Activated naive CD8-positive, alpha-beta T cell treated with anti-CD3 and anti-CD28 coated beads, Interleukin-2, amount 10 ng/mL, durations not matched to agents 7 days and 5 days (primary cell): ENCODE measurements around the gene ITGA7. TPM values are rescaled to one million over a fixed set of nuclear protein-coding genes. Genes with fewer than 3 reads are reported as not detected.
A peak's percentile ranks its signal among the peaks of the same experiment; 100 is the strongest.

Source experiments
- ATAC-seq: fragments of 150-1000 bp; cut with Tn5 transposase; one replicate; pipeline ENCODE4 v1.10.0; 2021; ENCODE audit warnings: low read depth, moderate library complexity
- POLR2A ChIA-PET: fragments of 350-600 bp; sonication (Branson Sonifier 250); formaldehyde crosslinking; loops from one replicate; lab custom pipeline; 2021; ENCODE audit warnings: antibody characterized with exemption; lab: Charles Lee
- DNase-seq: peaks from one replicate; pipeline ENCODE4 v3.0.0; 2021
- H3K27ac Mint-ChIP-seq: one replicate; pipeline ENCODE4 v1.8.0; 2022; ENCODE audit warnings: mild to moderate bottlenecking, mixed read lengths
- H3K27me3 Mint-ChIP-seq: one replicate; pipeline ENCODE4 v1.8.0; 2022; ENCODE audit warnings: mild to moderate bottlenecking, moderate library complexity, mixed read lengths
- H3K36me3 Mint-ChIP-seq: one replicate; pipeline ENCODE4 v1.8.0; 2021; ENCODE audit warnings: mild to moderate bottlenecking, mixed read lengths
- H3K4me1 Mint-ChIP-seq: one replicate; pipeline ENCODE4 v1.8.0; 2021; ENCODE audit warnings: mixed read lengths
- H3K4me3 Mint-ChIP-seq: one replicate; pipeline ENCODE4 v1.8.0; 2022; ENCODE audit warnings: mild to moderate bottlenecking, moderate library complexity, mixed read lengths
- H3K9me3 Mint-ChIP-seq: one replicate; pipeline ENCODE4 v1.8.0; 2021; ENCODE audit warnings: mixed read lengths
- total RNA-seq, 2 experiments: library from RNA; stranded (reverse); gene quantifications; one replicate each; pipeline ENCODE4 v1.2.3, GENCODE V29; 2021

ITGA7 gene
- total RNA-seq, 2 experiments from 2014 or later = 4.1 to 4.2 TPM

- ATAC-seq (no peak), DNase-seq (no peak)
- H3K27ac Mint-ChIP-seq = no peak within 1 kb of the TSS
- H3K36me3 Mint-ChIP-seq = peaks cover 16% of the 10 kb centered on the region
- H3K4me3 Mint-ChIP-seq = no peak within 1 kb of the TSS
- peaks cover 51% of the 10 kb centered on the region for H3K4me1 Mint-ChIP-seq
- no peaks in the 10 kb centered on the region for H3K27me3 Mint-ChIP-seq
- no peaks in the 10 kb centered on the region for H3K9me3 Mint-ChIP-seq
- POLR2A ChIA-PET = interaction anchor here (0.6 to 2.4 kb wide), 2 partner anchors 9 to 19 kb away, joined by 3 to 17 read pairs; partner anchors contain the start of gene CD63
These were observed 12.4 kb upstream of the ITGA7 start, which contains the start of gene RDH5 for GRCh38 chr12:55720071-55720564. RDH5 (plus strand) TSS chr12:55720393; CDS start chr12:55721185, 792 bp downstream.

GRCh38 chr12:55719371-55719770, 11.7 kb upstream of the ITGA7 start:
- H3K27me3 Mint-ChIP-seq = no peaks in the 10 kb centered on the region
- H3K9me3 Mint-ChIP-seq = no peaks in the 10 kb centered on the region
- peaks cover 13% of the 10 kb centered on the region for H3K36me3 Mint-ChIP-seq
- peaks cover 45% of the 10 kb centered on the region for H3K4me1 Mint-ChIP-seq
- no peak overlapping the region for H3K4me3 Mint-ChIP-seq
- POLR2A ChIA-PET = interaction anchor here (0.6 to 2.4 kb wide), 2 partner anchors 10 to 463 kb away, joined by 3 to 17 read pairs; partner anchors contain the start of gene CD63
- H3K27ac Mint-ChIP-seq = no peak overlapping the region
- DNase-seq (no peak), ATAC-seq (no peak)

- Mint-ChIP-seq H3K36me3 (peaks cover 13% of the 10 kb centered on the region), H3K9me3 (no peaks in the 10 kb centered on the region), H3K4me3 (no peak overlapping the region), H3K4me1 (peaks cover 45% of the 10 kb centered on the region), H3K27me3 (no peaks in the 10 kb centered on the region), H3K27ac (no peak overlapping the region)
- ATAC-seq (no peak), DNase-seq (no peak)
- POLR2A ChIA-PET = interaction anchor here (2.4 kb wide), 1 partner anchor 11 kb away, joined by 17 read pairs; the partner anchor contains the start of gene CD63
These were observed 11.0 kb upstream of the ITGA7 start for GRCh38 chr12:55718624-55719275.

- DNase-seq = no peak
- POLR2A ChIA-PET = interaction anchor here (1.1 to 2.4 kb wide), 2 partner anchors 12 to 20 kb away, joined by 3 to 17 read pairs; partner anchors contain the start of gene CD63
- no peak for ATAC-seq
- peaks cover 11% of the 10 kb centered on the region for H3K36me3 Mint-ChIP-seq
- peaks cover 45% of the 10 kb centered on the region for H3K4me1 Mint-ChIP-seq
- peak overlapping the region; percentile 93 for H3K4me3 Mint-ChIP-seq
- no peaks in the 10 kb centered on the region for H3K27me3 Mint-ChIP-seq
- no peak overlapping the region for H3K27ac Mint-ChIP-seq
- no peaks in the 10 kb centered on the region for H3K9me3 Mint-ChIP-seq
These were observed 10.3 kb upstream of the ITGA7 start for GRCh38 chr12:55718015-55718414.

GRCh38 chr12:55717011-55718007, 9.6 kb upstream of the ITGA7 start:
- Mint-ChIP-seq H3K27ac (peak overlapping the region; percentile 95), H3K4me3 (peak overlapping the region; percentile 93), H3K36me3 (peaks cover 11% of the 10 kb centered on the region), H3K27me3 (no peaks in the 10 kb centered on the region), H3K9me3 (no peaks in the 10 kb centered on the region), H3K4me1 (peaks cover 45% of the 10 kb centered on the region)
- no peak for DNase-seq
- POLR2A ChIA-PET = interaction anchor here (0.6 to 2.8 kb wide), 6 partner anchors 10 to 279 kb away, joined by 3 to 31 read pairs (median 4); partner anchors contain the start of genes CD63, DNAJC14, ITGA7 and ORMDL2
- no peak for ATAC-seq

- Mint-ChIP-seq H3K4me3 (peak overlapping the region; percentile 93), H3K4me1 (peaks cover 45% of the 10 kb centered on the region), H3K27ac (peak overlapping the region; percentile 95), H3K36me3 (peaks cover 11% of the 10 kb centered on the region), H3K9me3 (no peaks in the 10 kb centered on the region), H3K27me3 (no peaks in the 10 kb centered on the region)
- POLR2A ChIA-PET = interaction anchor here (0.6 to 2.8 kb wide), 9 partner anchors 8 to 400 kb away, joined by 3 to 31 read pairs (median 4); partner anchors contain the start of genes CD63, ITGA7 and ORMDL2
- ATAC-seq (peak; percentile 28), DNase-seq (no peak)
These were observed 8.9 kb upstream of the ITGA7 start for GRCh38 chr12:55716582-55716957.

- Mint-ChIP-seq H3K4me1 (peaks cover 45% of the 10 kb centered on the region), H3K9me3 (no peaks in the 10 kb centered on the region), H3K4me3 (peak within 1 kb of the TSS; percentile 93), H3K36me3 (peaks cover 11% of the 10 kb centered on the region), H3K27me3 (no peaks in the 10 kb centered on the region), H3K27ac (peak within 1 kb of the TSS; percentile 95)
- DNase-seq = peak; percentile 97
- POLR2A ChIA-PET = interaction anchor here (0.6 to 2.8 kb wide), 9 partner anchors 9 to 868 kb away, joined by 3 to 31 read pairs (median 4); partner anchors contain the start of genes CD63, ITGA7 and ORMDL2
- ATAC-seq = peak; percentile 92
These were observed 8.3 kb upstream of the ITGA7 start, which contains the start of gene BLOC1S1 for GRCh38 chr12:55715833-55716581. BLOC1S1 (plus strand) TSS chr12:55716046; CDS start chr12:55716052, 6 bp downstream.

GRCh38 chr12:55715169-55715764, 7.6 kb upstream of the ITGA7 start:
- ATAC-seq (no peak), DNase-seq (no peak)
- POLR2A ChIA-PET = interaction anchor here (0.6 to 2.8 kb wide), 8 partner anchors 9 to 1706 kb away, joined by 3 to 31 read pairs (median 4); partner anchors contain the start of gene CD63
- Mint-ChIP-seq H3K4me1 (peaks cover 38% of the 10 kb centered on the region), H3K4me3 (peak overlapping the region; percentile 93), H3K9me3 (no peaks in the 10 kb centered on the region), H3K27me3 (no peaks in the 10 kb centered on the region), H3K36me3 (peaks cover 11% of the 10 kb centered on the region), H3K27ac (peak overlapping the region; percentile 95)

- Mint-ChIP-seq H3K9me3 (no peaks in the 10 kb centered on the region), H3K27me3 (peaks cover 13% of the 10 kb centered on the region), H3K27ac (no peak overlapping the region), H3K4me3 (no peak overlapping the region), H3K36me3 (peaks cover 9% of the 10 kb centered on the region), H3K4me1 (peaks cover 32% of the 10 kb centered on the region)
- no peak for DNase-seq
- POLR2A ChIA-PET = no interaction called here
- ATAC-seq = no peak
These were observed 6.0 kb upstream of the ITGA7 start for GRCh38 chr12:55713721-55714120.

GRCh38 chr12:55712700-55713415, 5.2 kb upstream of the ITGA7 start:
- no peak overlapping the region for H3K27ac Mint-ChIP-seq
- H3K4me3 Mint-ChIP-seq = no peak overlapping the region

GRCh38 chr12:55711786-55712553, 4.3 kb upstream of the ITGA7 start:
- H3K4me3 Mint-ChIP-seq = no peak overlapping the region
- H3K36me3 Mint-ChIP-seq = peaks cover 1% of the 10 kb centered on the region
- ATAC-seq (no peak), DNase-seq (no peak)
- H3K27me3 Mint-ChIP-seq = peaks cover 25% of the 10 kb centered on the region
- H3K9me3 Mint-ChIP-seq = no peaks in the 10 kb centered on the region
- no peak overlapping the region for H3K27ac Mint-ChIP-seq
- peaks cover 26% of the 10 kb centered on the region for H3K4me1 Mint-ChIP-seq
- POLR2A ChIA-PET = interaction anchor here (1.4 kb wide), 1 partner anchor 18 kb away, joined by 5 read pairs; no protein-coding TSS in a partner anchor

More at GRCh38 chr12:55712700-55713415, 5.2 kb upstream of the ITGA7 start:
- ATAC-seq (no peak), DNase-seq (no peak)
- POLR2A ChIA-PET = interaction anchor here (1.4 kb wide), 1 partner anchor 17 kb away, joined by 5 read pairs; no protein-coding TSS in a partner anchor
- Mint-ChIP-seq H3K4me1 (peaks cover 32% of the 10 kb centered on the region), H3K36me3 (peaks cover 2% of the 10 kb centered on the region), H3K27me3 (peaks cover 20% of the 10 kb centered on the region), H3K9me3 (no peaks in the 10 kb centered on the region)
